CD4-positive, alpha-beta T cell treated with Interleukin-4 for 4 hours (primary cell): ENCODE results near the gene RCL1.
"Not testable (repeated sequence)": the region's sequence is repeated elsewhere in the genome, so short reads cannot be mapped to it uniquely, and the experiment has no call there.

ENCODE experiments used
- DNase-seq: peaks from one replicate; pipeline ENCODE4 v3.0.0-alpha.2; 2020

Gene RCL1

GRCh38 chr9:4784403-4784802, 8.3 kb upstream of the RCL1 start:
- no peak for DNase-seq

- DNase-seq, result no peak
Observed at GRCh38 chr9:4786599-4786998, 6.1 kb upstream of the RCL1 start.

- DNase-seq, result no peak
Observed at GRCh38 chr9:4787876-4788275, 4.9 kb upstream of the RCL1 start.

GRCh38 chr9:4788703-4789102, 4.0 kb upstream of the RCL1 start:
- DNase-seq, result no peak

- DNase-seq, result no peak
Observed at GRCh38 chr9:4792054-4792571, 631 bp upstream of the RCL1 start.

- no peak for DNase-seq
Observed at GRCh38 chr9:4793459-4794395, 983 bp downstream of the RCL1 start.

- DNase-seq, result no peak
Observed at GRCh38 chr9:4794691-4795090, 1.9 kb downstream of the RCL1 start.

- DNase-seq, result not testable (repeated sequence)
Observed at GRCh38 chr9:4795108-4795507, 2.4 kb downstream of the RCL1 start.

- DNase-seq, result no peak
Observed at GRCh38 chr9:4796530-4796929, 3.8 kb downstream of the RCL1 start.

GRCh38 chr9:4796988-4797853, 4.5 kb downstream of the RCL1 start:
- peak; percentile 19 for DNase-seq

- no peak for DNase-seq
Observed at GRCh38 chr9:4797854-4798150, 5.1 kb downstream of the RCL1 start.

- no peak for DNase-seq
Observed at GRCh38 chr9:4798281-4799032, 5.7 kb downstream of the RCL1 start.

GRCh38 chr9:4799033-4799430, 6.3 kb downstream of the RCL1 start:
- DNase-seq, result no peak

GRCh38 chr9:4799775-4800174, 7.0 kb downstream of the RCL1 start:
- no peak for DNase-seq

GRCh38 chr9:4801156-4801555, 8.4 kb downstream of the RCL1 start:
- DNase-seq, result no peak

- no peak for DNase-seq
Observed at GRCh38 chr9:4803670-4804530, 11.2 kb downstream of the RCL1 start.

- DNase-seq, result no peak
Observed at GRCh38 chr9:4804531-4805016, 11.8 kb downstream of the RCL1 start.

- no peak for DNase-seq
Observed at GRCh38 chr9:4805191-4805918, 12.6 kb downstream of the RCL1 start.

GRCh38 chr9:4810565-4810964, 17.8 kb downstream of the RCL1 start:
- no peak for DNase-seq

GRCh38 chr9:4811824-4812223, 19.1 kb downstream of the RCL1 start:
- no peak for DNase-seq

GRCh38 chr9:4812858-4813257, 20.1 kb downstream of the RCL1 start:
- no peak for DNase-seq
